CD14-positive monocyte (primary cell): ENCODE data around the gene GALNT10. TPM values are rescaled to one million over a fixed set of nuclear protein-coding genes. Genes with fewer than 3 reads are reported as not detected.

Experiments used
- DNase-seq, 3 donors: peaks; one replicate each; pipeline ENCODE4 v3.0.0-alpha.2; 2011 to 2022
- H2AFZ ChIP-seq: 2 replicates; pipeline ENCODE4 v1.6.0; 2012; ENCODE audit warnings: mild to moderate bottlenecking, low read depth, low read length, inconsistent platforms; ENCODE audit not compliant: insufficient read depth, poor library complexity, severe bottlenecking
- H3K27ac ChIP-seq, 2 donors: 1 replicate in 1 of 2; 2 replicates in 1 of 2; pipeline ENCODE4 v1.5.1; 2012 to 2013; ENCODE audit warnings: low read length in 2 of 2, control low read depth in 1 of 2, inconsistent platforms in 1 of 2, low read depth in 1 of 2, mild to moderate bottlenecking in 1 of 2
- H3K27me3 ChIP-seq, 2 donors: one replicate each; pipeline versions ENCODE4 v1.6.0 to v1.6.1; 2011 to 2013; ENCODE audit warnings: low read length in 2 of 2; ENCODE audit not compliant: control insufficient read depth in 2 of 2, insufficient read depth in 2 of 2
- H3K36me3 ChIP-seq, 2 donors: replicated peaks in 1 of 2; 1 replicate in 1 of 2; 2 replicates in 1 of 2; pipeline versions ENCODE4 v1.5.1 to v1.6.1; 2012 to 2013; ENCODE audit warnings: low read length in 2 of 2, control low read depth in 1 of 2, inconsistent platforms in 1 of 2, mild to moderate bottlenecking in 1 of 2; ENCODE audit not compliant: insufficient read depth in 2 of 2, control insufficient read depth in 1 of 2
- H3K4me1 ChIP-seq, 2 donors: 1 replicate in 1 of 2; 2 replicates in 1 of 2; pipeline versions ENCODE4 v1.5.1 to v1.6.1; 2012 to 2013; ENCODE audit warnings: low read length in 2 of 2, control low read depth in 1 of 2, inconsistent platforms in 1 of 2, mild to moderate bottlenecking in 1 of 2, moderate library complexity in 1 of 2; ENCODE audit not compliant: insufficient read depth in 2 of 2, control insufficient read depth in 1 of 2
- H3K4me2 ChIP-seq: replicated peaks from 2 replicates; pipeline ENCODE3; 2012; ENCODE audit warnings: low read length, moderate library complexity, mild to moderate bottlenecking; ENCODE audit not compliant: poor library complexity, severe bottlenecking; ENCODE audit errors: extremely low read depth
- H3K4me3 ChIP-seq, 3 experiments: fragments of 200-600 bp in 1 of 3; sonication (generic) in 1 of 3; replicated peaks in 1 of 3; 1 replicate in 2 of 3; 2 replicates in 1 of 3; pipeline ENCODE4 v1.5.1; 2011 to 2013; ENCODE audit warnings: low read length in 3 of 3, mild to moderate bottlenecking in 3 of 3, control low read depth in 2 of 3, low read depth in 2 of 3, inconsistent platforms in 1 of 3, moderate library complexity in 1 of 3
- H3K79me2 ChIP-seq: 2 replicates; pipeline ENCODE4 v1.6.0; 2012; ENCODE audit warnings: mild to moderate bottlenecking, control low read depth, inconsistent platforms, low read length, moderate library complexity; ENCODE audit not compliant: insufficient read depth
- H3K9ac ChIP-seq: 2 replicates; pipeline ENCODE4 v1.6.0; 2017; ENCODE audit warnings: low read length, mild to moderate bottlenecking; ENCODE audit not compliant: insufficient read depth, poor library complexity, severe bottlenecking
- H3K9me3 ChIP-seq, 2 donors: replicated peaks in 1 of 2; 1 replicate in 1 of 2; 2 replicates in 1 of 2; pipeline versions ENCODE4 v1.5.1 to v1.6.1; 2012 to 2013; ENCODE audit warnings: low read length in 2 of 2, control low read depth in 1 of 2; ENCODE audit not compliant: control insufficient read depth in 1 of 2, insufficient read depth in 1 of 2
- H4K20me1 ChIP-seq: 2 replicates; pipeline ENCODE4 v1.6.0; 2012; ENCODE audit warnings: mild to moderate bottlenecking, low read length, control low read depth, moderate library complexity; ENCODE audit not compliant: insufficient read depth
- H3K27ac Mint-ChIP-seq, 7 donors: one replicate each; pipeline ENCODE4 v1.8.0; 2020; ENCODE audit warnings: mild to moderate bottlenecking in 7 of 7, mixed read lengths in 7 of 7, moderate library complexity in 6 of 7, inconsistent platforms in 2 of 7
- H3K27me3 Mint-ChIP-seq, 3 donors: one replicate each; pipeline ENCODE4 v1.8.0; 2021 to 2022; ENCODE audit warnings: low read depth in 3 of 3, mild to moderate bottlenecking in 3 of 3, mixed read lengths in 3 of 3, moderate library complexity in 3 of 3, inconsistent platforms in 1 of 3
- H3K36me3 Mint-ChIP-seq, 2 donors: one replicate each; pipeline ENCODE4 v1.8.0; 2020; ENCODE audit warnings: mixed read lengths in 2 of 2, inconsistent platforms in 1 of 2, mild to moderate bottlenecking in 1 of 2
- H3K4me1 Mint-ChIP-seq: one replicate; pipeline ENCODE4 v1.8.0; 2020; ENCODE audit warnings: mild to moderate bottlenecking, mixed read lengths
- H3K4me3 Mint-ChIP-seq, 2 donors: one replicate each; pipeline ENCODE4 v1.8.0; 2020; ENCODE audit warnings: mild to moderate bottlenecking in 2 of 2, mixed read lengths in 2 of 2, moderate library complexity in 1 of 2
- H3K9me3 Mint-ChIP-seq, 7 donors: one replicate each; pipeline ENCODE4 v1.8.0; 2020 to 2022; ENCODE audit warnings: mixed read lengths in 7 of 7, mild to moderate bottlenecking in 6 of 7, moderate library complexity in 6 of 7, inconsistent platforms in 2 of 7
- CTCF ChIP-seq: fragments of 200-600 bp; IDR thresholded peaks from one replicate; pipeline ENCODE4 v1.8.0; 2022; ENCODE audit warnings: antibody characterized with exemption, mild to moderate bottlenecking
- WGBS: methylation state at CpG from one replicate; pipeline ENCODE4 v1.1.5; 2013; ENCODE audit warnings: missing lambda C conversion rate; ENCODE audit not compliant: insufficient coverage; 5-methylcytosine and 5-hydroxymethylcytosine counted together
- intact Hi-C, 2 donors: fragments of 100-400 bp; cut with micrococcal nuclease; formaldehyde crosslinking; loops; one replicate each; pipeline versions ENCODE4 v1.15.0 to v1.15.1; 2023
- polyA plus RNA-seq, 3 donors: library from polyadenylated mRNA; depleted of rRNA in 1 of 3; unstranded in 2 of 3; stranded (reverse) in 1 of 3; fragments of 300-500 nt in 2 of 3; fragments of >200 nt in 1 of 3; fragmentation: Illumina TruSeq in 2 of 3; gene quantifications; 1 replicate in 2 of 3; 2 replicates in 1 of 3; pipeline ENCODE4 v1.2.3, GENCODE V29; 2012 to 2021
- small RNA-seq: library from RNA; depleted of rRNA; stranded (forward); fragments of <200 nt; gene quantifications from one replicate; pipeline ENCODE3, GENCODE V24; 2012; ENCODE audit warnings: low read depth; ENCODE audit not compliant: insufficient read length

Gene GALNT10
- polyA plus RNA-seq, 3 donors: 6.2 to 11.6 (median 7.3) TPM

DNA sequence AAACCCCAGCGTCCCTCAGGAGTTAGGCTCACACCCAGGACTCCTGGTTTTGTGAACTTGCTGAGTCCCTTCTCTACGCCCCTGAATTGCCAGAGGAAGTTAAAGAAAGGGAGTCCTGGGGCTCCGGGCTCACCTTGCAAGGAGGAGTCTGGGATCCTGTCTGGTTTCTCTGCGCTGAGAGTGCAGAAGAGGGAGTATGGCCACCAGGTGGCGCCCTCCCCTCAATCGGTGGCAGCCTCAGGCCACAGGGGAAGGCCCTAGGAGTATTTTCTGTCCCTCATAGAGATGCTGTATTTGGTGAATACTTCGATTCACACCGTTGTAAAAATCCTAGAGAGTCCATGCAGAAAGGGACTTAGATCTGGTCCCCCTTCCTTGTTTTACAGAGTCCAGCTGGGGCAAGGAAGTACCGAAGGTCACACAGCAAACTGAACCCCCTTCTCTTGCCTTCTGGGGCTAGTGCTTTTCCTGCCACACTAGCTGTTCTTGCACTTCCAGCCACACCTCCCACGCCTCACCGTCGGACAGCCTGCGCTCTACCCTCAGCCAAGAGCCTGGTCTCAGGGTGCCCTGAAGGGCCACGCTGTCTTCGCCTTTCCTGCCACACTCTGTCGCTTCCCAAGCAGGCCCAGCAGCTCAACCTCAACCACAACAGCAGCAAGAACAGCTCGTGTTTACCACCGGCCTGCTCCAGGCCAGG lies 277.3 kb downstream of the GALNT10 start:
- Histone ChIP-seq H3K36me3 (no peaks in the 10 kb centered on the region), H3K4me2 (no peak overlapping the region), H2AFZ (no peak overlapping the region), H3K79me2 (no peaks in the 10 kb centered on the region), H3K9ac (no peak overlapping the region), H3K27ac (no peak overlapping the region), H3K4me1 (peaks cover 3 to 16% of the 10 kb centered on the region in 2 donors), H3K4me3 (no peak overlapping the region), H4K20me1 (no peaks in the 10 kb centered on the region), H3K27me3 (peaks cover 33 to 42% of the 10 kb centered on the region in 2 donors), H3K9me3 (peaks cover 0 to 8% of the 10 kb centered on the region in 2 donors)
- peaks cover 0 to 4% (median 0%) of the 10 kb centered on the region in 7 donors for H3K9me3 Mint-ChIP-seq
- peak; percentile 96 for TF ChIP-seq CTCF
- 46% methylated on average over 16 of the region's 18 CpGs for WGBS
- peaks cover 0 to 6% of the 10 kb centered on the region in 2 donors for H3K36me3 Mint-ChIP-seq
- DNase-seq: peak; percentile 52 to 63 (median 63)
- no peak overlapping the region for H3K27ac Mint-ChIP-seq
- peaks cover 17% of the 10 kb centered on the region for H3K4me1 Mint-ChIP-seq
- intact Hi-C loops: loop anchor here (2.0 to 10.0 kb wide), 2 partner anchors 173 to 177 kb away; no protein-coding TSS in a partner anchor
- peak overlapping the region in 1 of 2 donors; percentile 11 for H3K4me3 Mint-ChIP-seq
- peaks cover 38 to 51% (median 51%) of the 10 kb centered on the region in 3 donors for H3K27me3 Mint-ChIP-seq

DNA sequence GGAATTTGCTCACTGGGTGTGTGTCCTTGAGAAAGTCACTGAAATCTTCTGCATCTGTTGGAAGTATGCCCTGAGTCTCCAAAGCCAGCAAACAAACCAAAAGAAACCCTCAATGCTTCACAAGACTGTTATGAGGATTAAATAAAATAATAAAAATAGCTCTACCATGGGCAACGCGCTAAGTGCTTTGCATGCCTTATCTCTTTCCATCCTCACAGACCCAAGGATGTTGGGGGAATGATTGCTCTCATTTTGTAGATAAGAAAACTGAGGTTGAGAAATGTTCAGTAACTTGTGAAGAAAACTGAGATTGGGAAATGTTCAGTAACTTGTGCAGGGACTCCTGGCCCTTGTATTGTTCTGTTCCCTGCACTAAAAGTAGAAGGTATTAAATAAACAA lies 279.6 kb downstream of the GALNT10 start:
- Histone ChIP-seq H3K4me1 (peaks cover 3 to 11% of the 10 kb centered on the region in 2 donors), H3K9me3 (peaks cover 0 to 30% of the 10 kb centered on the region in 2 donors), H3K36me3 (no peaks in the 10 kb centered on the region), H3K79me2 (no peaks in the 10 kb centered on the region), H4K20me1 (no peaks in the 10 kb centered on the region), H2AFZ (no peak overlapping the region), H3K4me2 (no peak overlapping the region), H3K9ac (no peak overlapping the region), H3K27ac (no peak overlapping the region), H3K27me3 (peaks cover 56 to 65% of the 10 kb centered on the region in 2 donors), H3K4me3 (no peak overlapping the region)
- H3K4me3 Mint-ChIP-seq: peak overlapping the region in 1 of 2 donors; percentile 80
- no CpG with 5 or more reads among the region's 2 CpGs for WGBS
- no peak for DNase-seq
- H3K36me3 Mint-ChIP-seq: peaks cover 0 to 6% of the 10 kb centered on the region in 2 donors
- peaks cover 0 to 12% (median 5%) of the 10 kb centered on the region in 7 donors for H3K9me3 Mint-ChIP-seq
- intact Hi-C loops: no loop called here
- H3K4me1 Mint-ChIP-seq: peaks cover 34% of the 10 kb centered on the region
- TF ChIP-seq CTCF: no peak
- H3K27ac Mint-ChIP-seq: no peak overlapping the region
- H3K27me3 Mint-ChIP-seq: peaks cover 61 to 75% (median 73%) of the 10 kb centered on the region in 3 donors

Small RNA genes lying within 50 kb of the gene (small RNA-seq; reads per million reads assigned to genes)
- 0.71 reads per million for gene MIR1294
- gene RN7SL655P: not detected

Other genes starting within 250 kb of the GALNT10 start
- 10 to 100 TPM in 2 of 3 donors, 1 to 10 TPM in 1; 6.7 to 18.4 (median 15.6) TPM for gene FAM114A2, start 151.8 kb upstream of the GALNT10 start, polyA plus RNA-seq
- 10 to 100 TPM in 1 of 3 donors, 1 to 10 TPM in 2; 7.4 to 13.1 (median 8.6) TPM for gene MFAP3, start 151.8 kb upstream of the GALNT10 start, polyA plus RNA-seq